IPS-15b (cell line): ENCODE results near the gene WDR37.
"Not testable (repeated sequence)": the region's sequence is repeated elsewhere in the genome, so short reads cannot be mapped to it uniquely, and the experiment has no call there.

ENCODE experiments used
- H3K27me3 ChIP-seq: one replicate; pipeline ENCODE4 v1.6.1; 2013; ENCODE audit warnings: low read length; ENCODE audit not compliant: control insufficient read depth, insufficient read depth
- H3K36me3 ChIP-seq: one replicate; pipeline ENCODE4 v1.6.1; 2013; ENCODE audit warnings: low read length; ENCODE audit not compliant: control insufficient read depth, insufficient read depth
- H3K4me1 ChIP-seq: one replicate; pipeline ENCODE4 v1.6.1; 2013; ENCODE audit warnings: mild to moderate bottlenecking, low read length; ENCODE audit not compliant: control insufficient read depth, insufficient read depth
- H3K4me3 ChIP-seq: one replicate; pipeline ENCODE4 v1.5.1; 2013; ENCODE audit warnings: low read depth, low read length
- H3K9ac ChIP-seq: one replicate; pipeline ENCODE4 v1.6.1; 2013; ENCODE audit warnings: low read depth, mild to moderate bottlenecking, low read length
- H3K9me3 ChIP-seq: one replicate; pipeline ENCODE4 v1.6.1; 2013; ENCODE audit warnings: mild to moderate bottlenecking, low read length; ENCODE audit not compliant: control insufficient read depth, insufficient read depth

Gene WDR37

GRCh38 chr10:1152386-1153250, 96.4 kb downstream of the WDR37 start:
- H3K27me3 ChIP-seq, result no peaks in the 10 kb centered on the region
- H3K4me3 ChIP-seq, result no peak overlapping the region
- no peaks in the 10 kb centered on the region for H3K9me3 ChIP-seq
- no peaks in the 10 kb centered on the region for H3K4me1 ChIP-seq
- H3K9ac ChIP-seq, result no peak overlapping the region
- H3K36me3 ChIP-seq, result no peaks in the 10 kb centered on the region

- Histone ChIP-seq H3K9me3 (no peaks in the 10 kb centered on the region), H3K9ac (no peak overlapping the region), H3K4me1 (no peaks in the 10 kb centered on the region), H3K36me3 (no peaks in the 10 kb centered on the region), H3K4me3 (no peak overlapping the region), H3K27me3 (no peaks in the 10 kb centered on the region)
These were observed 97.1 kb downstream of the WDR37 start for GRCh38 chr10:1153251-1153763.

- no peaks in the 10 kb centered on the region for H3K4me1 ChIP-seq
- no peak overlapping the region for H3K4me3 ChIP-seq
These were observed 97.7 kb downstream of the WDR37 start for GRCh38 chr10:1153805-1154351.

GRCh38 chr10:1154531-1155295, 98.5 kb downstream of the WDR37 start:
- H3K9me3 ChIP-seq, result no peaks in the 10 kb centered on the region
- no peaks in the 10 kb centered on the region for H3K36me3 ChIP-seq
- H3K9ac ChIP-seq, result no peak overlapping the region
- no peaks in the 10 kb centered on the region for H3K27me3 ChIP-seq
- no peak overlapping the region for H3K4me3 ChIP-seq
- no peaks in the 10 kb centered on the region for H3K4me1 ChIP-seq

More at GRCh38 chr10:1153805-1154351, 97.7 kb downstream of the WDR37 start:
- Histone ChIP-seq H3K9ac (no peak overlapping the region), H3K36me3 (no peaks in the 10 kb centered on the region), H3K9me3 (no peaks in the 10 kb centered on the region), H3K27me3 (no peaks in the 10 kb centered on the region)

- Histone ChIP-seq H3K9ac (no peak overlapping the region), H3K27me3 (no peaks in the 10 kb centered on the region), H3K4me1 (no peaks in the 10 kb centered on the region), H3K9me3 (no peaks in the 10 kb centered on the region), H3K4me3 (no peak overlapping the region), H3K36me3 (no peaks in the 10 kb centered on the region)
These were observed 99.8 kb downstream of the WDR37 start for GRCh38 chr10:1155791-1156615.

- Histone ChIP-seq H3K36me3 (no peaks in the 10 kb centered on the region), H3K4me1 (no peaks in the 10 kb centered on the region), H3K9me3 (no peaks in the 10 kb centered on the region), H3K4me3 (no peak overlapping the region), H3K9ac (no peak overlapping the region), H3K27me3 (no peaks in the 10 kb centered on the region)
These were observed 100.4 kb downstream of the WDR37 start for GRCh38 chr10:1156616-1156886.

- Histone ChIP-seq H3K9ac (no peak overlapping the region), H3K27me3 (no peaks in the 10 kb centered on the region), H3K4me3 (no peak overlapping the region), H3K9me3 (no peaks in the 10 kb centered on the region), H3K36me3 (no peaks in the 10 kb centered on the region), H3K4me1 (no peaks in the 10 kb centered on the region)
These were observed 100.9 kb downstream of the WDR37 start for GRCh38 chr10:1156921-1157614.

- H3K9me3 ChIP-seq, result no peaks in the 10 kb centered on the region
- no peaks in the 10 kb centered on the region for H3K36me3 ChIP-seq
- no peaks in the 10 kb centered on the region for H3K27me3 ChIP-seq
- H3K4me1 ChIP-seq, result no peaks in the 10 kb centered on the region
- H3K4me3 ChIP-seq, result no peak overlapping the region
- H3K9ac ChIP-seq, result no peak overlapping the region
These were observed 101.4 kb downstream of the WDR37 start for GRCh38 chr10:1157615-1157933.

GRCh38 chr10:1158066-1158465, 101.9 kb downstream of the WDR37 start:
- H3K4me1 ChIP-seq, result no peaks in the 10 kb centered on the region
- H3K4me3 ChIP-seq, result no peak overlapping the region
- H3K9me3 ChIP-seq, result no peaks in the 10 kb centered on the region
- H3K9ac ChIP-seq, result no peak overlapping the region
- no peaks in the 10 kb centered on the region for H3K36me3 ChIP-seq
- no peaks in the 10 kb centered on the region for H3K27me3 ChIP-seq

- not testable (repeated sequence) for H3K36me3 ChIP-seq, H3K9ac ChIP-seq, H3K4me1 ChIP-seq, H3K27me3 ChIP-seq, H3K4me3 ChIP-seq, H3K9me3 ChIP-seq
These were observed 102.4 kb downstream of the WDR37 start for GRCh38 chr10:1158536-1158935.
